ENCODE results near the gene EFEMP2.
A peak's percentile ranks its signal among the peaks of the same experiment; 100 is the strongest.
"Not testable (repeated sequence)": the region's sequence is repeated elsewhere in the genome, so short reads cannot be mapped to it uniquely, and the experiment has no call there.

The EFEMP2 gene

GRCh38 chr11:65854161-65854592, 18.4 kb downstream of the EFEMP2 start:
- DNase-seq (ENCODE audit: low spot score) = no peak

DNA sequence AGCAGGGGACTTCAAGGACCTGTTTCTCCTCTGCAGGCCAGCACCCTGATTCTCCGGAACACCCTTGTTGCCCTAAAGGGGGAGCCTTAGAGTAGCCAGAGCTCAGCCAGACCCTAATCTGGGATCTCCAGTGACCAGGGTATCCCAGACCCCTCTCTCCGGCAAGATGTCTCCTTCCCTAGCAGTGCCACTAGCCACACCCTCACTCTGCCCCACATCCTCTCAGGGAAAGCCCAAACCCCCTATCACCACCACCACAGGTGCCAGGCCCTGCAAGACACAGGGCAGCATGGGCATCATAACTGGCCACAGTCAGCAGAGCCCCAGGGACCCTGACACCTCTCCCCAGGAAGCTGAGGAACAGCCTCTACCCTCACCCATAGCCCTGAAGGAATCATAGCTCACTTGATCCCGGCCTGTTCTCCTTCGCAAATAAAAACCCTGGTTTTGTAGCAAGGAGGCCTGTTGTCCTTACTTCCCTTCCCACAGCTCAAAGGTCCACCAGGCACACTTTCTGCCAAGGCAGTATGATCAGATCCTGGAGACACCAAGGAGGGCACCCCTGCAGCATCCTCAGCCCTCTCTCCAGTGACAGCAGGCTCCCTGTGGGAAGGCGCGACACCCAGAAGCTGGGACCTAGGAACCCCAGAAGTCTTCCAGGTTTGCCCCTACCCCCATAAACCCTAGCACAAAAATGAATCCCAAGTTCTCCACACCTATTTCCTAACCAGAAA, 19.2 kb downstream of the EFEMP2 start:
- DNase-seq (ENCODE audit: low spot score) = no peak

- DNase-seq (ENCODE audit: low spot score) = no peak
Measured at GRCh38 chr11:65852508-65853245, 19.9 kb downstream of the EFEMP2 start.

DNA sequence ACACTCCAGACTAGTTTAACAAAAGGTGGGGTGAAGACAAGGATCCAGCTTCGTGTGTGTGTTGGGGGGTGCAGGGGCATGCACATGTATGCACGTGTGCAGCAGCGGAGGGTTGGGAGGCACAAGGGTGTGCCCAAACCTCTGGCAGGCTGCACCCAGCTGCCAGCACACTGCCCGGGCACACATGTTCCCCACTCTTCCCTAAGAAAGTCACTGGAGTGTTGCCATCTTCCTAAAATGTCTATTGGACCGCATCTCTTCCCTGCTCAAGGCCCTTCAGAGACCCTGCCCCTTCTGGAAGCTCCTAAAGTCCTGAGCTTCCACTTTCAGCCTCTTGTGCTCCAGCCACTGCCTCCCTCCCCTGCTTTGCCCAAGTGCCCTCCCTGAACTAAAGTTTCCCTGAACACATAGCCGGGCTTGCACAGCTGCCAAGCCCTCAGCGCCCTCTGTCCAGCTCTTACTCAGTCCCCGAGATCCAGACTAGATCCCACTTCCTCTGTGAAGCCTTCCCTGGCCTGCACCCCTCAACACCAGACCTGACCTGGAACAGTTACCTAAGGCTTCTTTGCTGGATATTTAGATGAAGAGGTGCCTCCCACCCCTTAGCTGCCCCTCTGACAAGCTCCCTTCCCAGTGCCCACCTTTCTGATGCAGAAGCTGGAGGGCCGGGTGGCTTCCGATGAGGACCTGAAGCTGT, 20.6 kb downstream of the EFEMP2 start:
- DNase-seq (ENCODE audit: low spot score) = no peak

DNA sequence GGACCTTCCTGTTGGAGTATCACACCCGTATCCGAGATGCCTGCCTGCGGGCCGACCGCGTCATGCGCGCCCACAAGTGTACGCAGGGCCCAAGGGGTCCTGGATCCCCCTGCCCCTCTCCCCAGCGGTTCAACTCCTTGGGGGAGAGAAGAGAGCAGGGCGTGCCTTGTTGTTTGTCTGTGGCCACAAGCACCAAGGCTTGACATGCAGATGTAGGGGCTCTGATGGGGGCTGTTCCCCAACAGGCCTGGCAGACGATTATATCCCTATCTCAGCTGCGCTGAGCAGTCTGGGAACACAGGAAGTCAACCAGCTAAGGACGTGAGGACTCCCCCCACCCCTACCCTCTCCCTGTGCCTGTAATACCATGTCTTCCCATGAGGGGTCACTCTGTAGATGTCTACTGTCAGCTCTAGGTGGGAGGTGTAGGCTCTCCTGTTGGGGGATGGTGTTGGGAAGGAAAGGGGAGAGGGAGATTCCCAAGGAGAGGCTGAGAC, 21.5 kb downstream of the EFEMP2 start:
- DNase-seq (ENCODE audit: low spot score) = no peak

DNA sequence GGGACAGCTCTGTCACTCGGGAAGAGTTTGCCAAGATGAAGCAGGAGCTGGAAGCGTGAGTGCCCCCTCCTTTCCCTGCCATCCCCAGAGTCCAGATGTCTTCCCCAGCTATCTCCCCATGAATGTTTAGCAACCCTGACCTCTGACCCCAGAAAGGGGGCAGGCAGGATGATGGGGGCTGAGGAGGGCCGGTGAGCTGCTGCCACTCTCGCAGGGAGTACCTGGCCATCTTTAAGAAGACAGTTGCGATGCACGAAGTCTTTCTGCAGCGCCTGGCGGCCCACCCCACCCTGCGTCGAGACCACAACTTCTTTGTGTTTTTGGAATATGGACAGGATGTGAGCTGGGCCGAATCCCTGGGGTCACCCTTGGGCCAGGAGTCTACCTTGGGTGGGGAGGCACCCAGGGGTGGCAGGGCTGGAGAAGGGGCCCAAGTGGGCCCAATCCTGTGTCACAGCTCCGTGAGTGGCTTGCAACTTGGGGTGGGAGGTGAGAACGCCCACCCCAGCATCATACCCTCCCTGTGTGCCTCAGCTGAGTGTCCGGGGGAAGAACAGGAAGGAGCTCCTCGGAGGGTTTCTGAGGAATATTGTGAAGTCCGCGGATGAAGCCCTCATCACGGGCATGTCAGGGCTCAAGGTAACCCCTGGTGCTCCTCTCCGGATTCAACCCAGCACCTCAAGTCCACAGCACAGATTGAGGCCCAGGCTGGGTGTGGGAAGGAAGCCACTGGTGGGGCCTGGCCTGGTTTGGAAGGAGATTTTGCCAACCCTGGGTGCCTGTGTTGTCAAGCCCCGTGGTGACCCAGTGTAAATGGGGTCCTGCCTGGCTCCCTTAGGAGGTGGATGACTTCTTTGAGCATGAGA, 22.1 kb downstream of the EFEMP2 start:
- no peak for DNase-seq (ENCODE audit: low spot score)

DNA sequence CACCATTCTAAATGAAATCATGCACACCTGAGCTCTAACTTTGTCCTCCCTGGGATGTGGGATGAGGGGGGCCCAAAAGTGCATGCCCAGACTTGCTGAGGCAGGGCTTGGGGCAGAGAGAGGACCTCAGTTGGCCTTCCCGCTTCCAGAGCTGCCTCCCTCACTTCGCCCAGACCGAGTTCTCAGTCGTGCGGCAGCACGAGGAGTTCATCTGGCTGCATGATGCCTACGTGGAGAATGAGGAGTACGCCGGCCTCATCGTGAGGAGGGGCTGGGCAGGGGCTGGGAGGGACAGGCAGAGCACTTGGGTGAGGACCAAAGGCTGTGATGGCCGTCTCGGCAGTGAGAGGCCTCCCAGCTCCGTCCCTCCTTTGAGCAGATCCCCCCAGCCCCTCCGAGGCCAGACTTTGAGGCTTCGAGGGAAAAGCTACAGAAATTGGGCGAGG, 22.8 kb downstream of the EFEMP2 start:
- no peak for DNase-seq (ENCODE audit: low spot score)

DNA sequence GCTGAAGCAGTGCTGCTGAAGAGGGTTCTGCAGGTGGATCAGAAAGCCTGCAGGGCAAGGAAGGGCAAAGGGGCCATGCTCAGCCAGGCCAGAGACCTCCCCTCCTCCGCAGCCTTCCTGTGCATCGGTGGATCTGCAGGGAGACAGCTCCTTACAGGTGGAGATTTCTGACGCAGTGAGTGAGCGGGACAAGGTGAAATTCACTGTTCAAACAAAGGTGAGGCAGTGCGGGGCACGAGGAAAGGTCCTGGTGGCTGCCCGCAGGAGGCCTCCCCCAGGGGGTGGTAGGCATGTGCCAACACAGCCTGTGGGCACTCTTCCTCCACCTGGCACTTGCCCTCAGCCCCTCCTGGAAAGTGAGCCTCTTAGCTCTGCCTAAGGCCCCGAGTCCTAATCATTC, 23.2 kb downstream of the EFEMP2 start:
- no peak for DNase-seq (ENCODE audit: low spot score)

- not testable (repeated sequence) for DNase-seq (ENCODE audit: low spot score)
Measured at GRCh38 chr11:65848693-65849092, 23.9 kb downstream of the EFEMP2 start.

GRCh38 chr11:65847746-65848145, 24.9 kb downstream of the EFEMP2 start:
- no peak for DNase-seq (ENCODE audit: low spot score)

DNA sequence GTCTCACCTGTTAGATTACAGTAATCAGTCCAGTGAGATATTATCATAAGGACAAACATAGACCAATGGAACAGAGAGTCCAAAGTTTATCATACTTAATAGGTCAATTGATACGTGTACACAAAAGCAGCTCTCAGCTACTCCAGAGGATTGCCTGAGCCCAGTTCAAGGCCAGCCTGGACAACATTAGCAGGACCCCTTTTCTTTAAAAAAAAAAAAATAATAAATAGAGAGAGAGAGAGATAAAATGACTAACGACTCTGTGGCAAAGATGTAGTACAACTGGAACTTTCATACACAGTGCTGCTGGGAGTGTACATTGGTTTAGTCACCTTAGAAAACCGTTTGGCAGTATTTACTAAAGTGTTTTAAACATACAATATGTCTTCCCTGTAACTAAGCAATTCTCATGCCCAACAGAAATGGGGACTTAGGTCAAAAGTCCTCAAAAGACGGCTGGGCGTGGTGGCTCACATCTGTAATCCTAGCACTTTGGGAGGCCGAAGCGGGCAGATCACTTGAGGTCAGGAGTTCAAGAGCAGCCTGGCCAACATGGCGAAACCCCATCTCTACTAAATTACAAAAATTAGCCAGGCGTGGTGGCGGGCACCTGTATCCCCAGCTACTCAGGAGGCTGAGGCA, 28.2 kb downstream of the EFEMP2 start:
- DNase-seq (ENCODE audit: low spot score) = no peak

DNA sequence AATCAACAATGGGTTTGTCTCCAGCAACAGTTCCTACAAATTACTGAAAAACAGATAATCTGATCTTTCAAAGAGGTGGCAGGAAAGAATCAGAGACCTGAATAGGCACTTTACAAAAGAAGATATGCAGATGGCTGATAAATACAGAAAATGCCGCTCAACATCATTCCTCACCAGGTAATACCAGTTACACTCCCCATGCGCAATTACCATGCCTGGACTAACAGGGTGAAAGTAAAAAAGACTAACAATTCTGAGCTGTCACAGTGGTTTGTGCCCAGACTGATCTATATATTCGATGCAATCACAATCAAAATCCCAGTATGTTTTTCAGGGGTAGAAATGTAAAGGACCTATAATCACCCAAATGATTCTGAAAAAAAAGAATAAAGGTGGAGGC, 28.8 kb downstream of the EFEMP2 start:
- DNase-seq (ENCODE audit: low spot score) = no peak

DNA sequence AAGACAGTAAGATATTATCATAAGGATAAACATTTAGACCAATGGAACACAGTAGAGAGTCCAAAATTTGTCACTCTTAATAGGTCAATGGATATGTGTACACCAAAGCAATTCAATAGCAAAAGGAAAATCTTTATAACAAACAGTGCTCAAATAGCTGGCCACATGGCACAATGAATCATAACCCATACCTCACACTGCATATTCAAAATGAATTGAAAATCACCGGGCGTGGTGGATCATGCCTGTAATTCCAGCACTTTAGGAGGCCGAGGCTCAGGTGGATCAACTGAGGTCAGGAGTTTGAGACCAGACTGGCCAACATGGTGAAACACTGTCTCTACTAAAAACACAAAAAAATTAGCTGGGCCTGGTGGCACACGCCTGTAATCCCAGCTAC, 30.5 kb downstream of the EFEMP2 start:
- no peak for DNase-seq (ENCODE audit: low spot score)

- DNase-seq (ENCODE audit: low spot score) = no peak
Measured at GRCh38 chr11:65834202-65834601, 38.4 kb downstream of the EFEMP2 start.

DNA sequence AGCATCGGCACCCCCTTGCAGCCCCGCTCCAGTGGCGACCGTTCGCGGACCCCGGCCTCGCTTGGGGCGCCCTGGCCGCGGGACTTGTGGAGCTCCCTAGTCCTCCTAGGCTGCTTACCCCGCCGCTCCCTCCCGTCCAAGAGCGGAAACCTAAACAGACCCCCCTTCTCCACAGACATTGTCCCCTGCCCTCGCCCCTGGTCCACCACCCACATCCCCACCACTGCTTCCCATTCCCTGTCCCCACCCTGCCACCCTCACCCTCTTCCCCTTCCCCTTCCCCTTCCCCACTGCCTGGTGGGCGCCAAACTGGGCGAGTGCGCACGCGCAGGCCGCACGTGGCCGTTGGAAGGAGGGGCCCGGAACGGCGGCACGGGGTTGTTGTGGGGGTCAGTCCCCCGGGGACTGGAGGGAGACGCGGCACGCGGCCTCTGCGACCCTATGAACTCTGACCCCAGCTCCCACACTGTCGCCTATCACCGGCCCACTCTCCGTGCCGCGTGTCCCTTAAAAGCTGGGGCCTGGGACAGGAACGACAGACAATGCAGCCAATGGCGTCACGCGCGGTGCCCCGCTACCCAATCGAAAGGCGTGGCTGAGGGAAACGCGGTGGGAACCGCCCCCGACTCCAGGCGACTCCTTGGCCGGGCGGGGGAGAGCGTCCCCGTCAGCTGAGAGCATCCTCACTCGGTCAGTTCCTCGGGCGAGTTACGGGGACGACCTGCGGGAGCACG, 39.1 kb downstream of the EFEMP2 start, which contains the start of gene SNX32:
Gene SNX32 (plus strand): TSS at position 667 of the 734 bp plus-strand sequence. CDS start 103 bp downstream, outside the sequence.
- peak; percentile 95 for DNase-seq (ENCODE audit: low spot score)

- not testable (repeated sequence) for DNase-seq (ENCODE audit: low spot score)
Measured at GRCh38 chr11:65832231-65832630, 40.4 kb downstream of the EFEMP2 start.

DNA sequence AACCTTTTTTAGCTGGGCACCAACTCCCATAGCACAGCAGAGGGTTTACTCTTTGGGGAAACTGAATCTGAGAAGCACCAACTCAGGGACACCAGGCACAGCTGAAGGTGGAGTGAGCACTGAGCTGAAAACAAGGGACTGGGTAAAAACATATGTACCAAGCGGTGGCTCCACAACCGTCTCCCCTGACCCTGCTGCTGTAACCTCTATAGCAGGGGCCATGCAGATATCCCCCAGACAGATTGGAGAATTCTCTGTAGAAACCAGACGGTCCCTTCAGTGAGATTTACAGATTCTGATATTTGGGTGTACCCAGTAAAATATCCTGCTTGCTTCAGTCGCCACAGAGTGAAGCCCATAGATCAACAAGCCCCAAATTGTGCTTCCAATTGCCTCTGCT, 43.1 kb downstream of the EFEMP2 start:
- no peak for DNase-seq (ENCODE audit: low spot score)

- DNase-seq (ENCODE audit: low spot score) = no peak
Measured at GRCh38 chr11:65826984-65827735, 45.4 kb downstream of the EFEMP2 start.

DNA sequence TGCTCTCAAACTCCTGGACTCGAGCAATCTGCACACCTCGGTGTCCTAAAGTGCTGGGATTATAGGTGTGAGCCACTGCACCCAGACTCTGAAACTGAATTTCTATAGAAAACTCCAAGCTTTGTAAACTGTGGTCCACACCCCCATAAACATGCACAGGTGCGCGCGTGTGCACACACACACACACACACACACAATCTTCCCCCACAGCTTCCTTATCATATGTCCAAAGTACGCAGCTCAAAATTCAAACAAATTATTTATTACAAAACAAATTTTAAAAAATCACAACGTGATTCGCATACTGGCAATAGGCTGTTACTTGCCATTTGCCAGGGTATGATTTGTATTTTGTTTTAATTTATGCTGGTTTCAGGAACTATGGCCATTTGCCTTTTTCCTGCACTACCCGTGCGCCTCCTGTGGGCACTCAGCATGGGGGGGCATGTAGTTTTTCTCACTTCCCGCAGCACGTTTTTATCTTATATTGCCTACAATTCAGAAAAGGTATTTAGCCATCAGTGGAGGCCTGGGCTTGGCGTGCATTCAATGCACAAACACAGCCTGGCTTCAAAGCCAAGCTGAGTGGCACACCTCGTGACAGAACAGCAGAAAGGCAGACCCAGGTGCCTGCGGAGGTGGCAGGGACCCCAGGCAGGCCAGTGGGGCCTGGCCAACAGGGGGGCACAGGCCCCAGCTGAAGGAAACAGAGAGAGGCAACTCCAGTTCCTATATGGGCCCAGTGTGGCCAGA, 49.6 kb downstream of the EFEMP2 start:
- no peak for DNase-seq (ENCODE audit: low spot score)
